ENCODE measurements around the gene STEAP2. TPM values are rescaled to one million over a fixed set of nuclear protein-coding genes. Genes with fewer than 3 reads are reported as not detected.
"Not testable (repeated sequence)": the region's sequence is repeated elsewhere in the genome, so short reads cannot be mapped to it uniquely, and the experiment has no call there.

STEAP2 gene
- total RNA-seq, 2 donors from 2014 or later, result 4.0 to 11.0 TPM

GRCh38 chr7:90181485-90181884 lies 30.1 kb upstream of the STEAP2 start:
- no peak for DNase-seq
- Mint-ChIP-seq H3K27ac (no peak overlapping the region), H3K4me3 (no peak overlapping the region), H3K27me3 (ENCODE audit: insufficient read depth) (no peaks in the 10 kb centered on the region), H3K9me3 (peaks cover 10% of the 10 kb centered on the region), H3K4me1 (no peaks in the 10 kb centered on the region), H3K36me3 (ENCODE audit: low read depth) (no peaks in the 10 kb centered on the region)
- H3K4me3 ChIP-seq (ENCODE audit: low read length), result no peak overlapping the region
- no peaks in the 10 kb centered on the region for H3K27me3 ChIP-seq (ENCODE audit: control insufficient read depth, insufficient read depth, low read length, poor library complexity, severe bottlenecking)
- H3K4me1 ChIP-seq (ENCODE audit: control insufficient read depth, insufficient read depth, low read length), result no peaks in the 10 kb centered on the region
- no peak for TF ChIP-seq CTCF (conservative IDR thresholded peaks at IDR 0.05)
- no peak overlapping the region for H3K9ac ChIP-seq (ENCODE audit: extremely low read depth, low read length, poor library complexity, severe bottlenecking)
- no peaks in the 10 kb centered on the region for H3K36me3 ChIP-seq (ENCODE audit: control insufficient read depth, insufficient read depth, low read length)
- no peaks in the 10 kb centered on the region for H3K9me3 ChIP-seq (ENCODE audit: control insufficient read depth, low read length)
- no peak overlapping the region for H3K27ac ChIP-seq (ENCODE audit: low read depth, low read length)

GRCh38 chr7:90186290-90186689 lies 25.2 kb upstream of the STEAP2 start:
- WGBS, 2 experiments (ENCODE audit: insufficient coverage in 1 of 2, insufficient read length in 1 of 2), result 100% methylated on average over 1 of the region's 4 CpGs; no CpG with 5 or more reads in 1 of the 2 experiments
- not testable (repeated sequence) for H3K9ac ChIP-seq (ENCODE audit: extremely low read depth, low read length, poor library complexity, severe bottlenecking); H3K36me3 ChIP-seq (ENCODE audit: control insufficient read depth, insufficient read depth, low read length); H3K4me1 Mint-ChIP-seq; H3K27me3 Mint-ChIP-seq (ENCODE audit: insufficient read depth); H3K4me1 ChIP-seq (ENCODE audit: control insufficient read depth, insufficient read depth, low read length); DNase-seq; H3K36me3 Mint-ChIP-seq (ENCODE audit: low read depth); H3K4me3 Mint-ChIP-seq; H3K27ac Mint-ChIP-seq; H3K4me3 ChIP-seq (ENCODE audit: low read length); H3K27me3 ChIP-seq (ENCODE audit: control insufficient read depth, insufficient read depth, low read length, poor library complexity, severe bottlenecking); H3K27ac ChIP-seq (ENCODE audit: low read depth, low read length)
- H3K9me3 Mint-ChIP-seq, result peaks cover 28% of the 10 kb centered on the region
- H3K9me3 ChIP-seq (ENCODE audit: control insufficient read depth, low read length), result peaks cover 11% of the 10 kb centered on the region

GRCh38 chr7:90187507-90188050 lies 24.0 kb upstream of the STEAP2 start:
- H3K4me3 Mint-ChIP-seq, result no peak overlapping the region
- H3K36me3 ChIP-seq (ENCODE audit: control insufficient read depth, insufficient read depth, low read length), result no peaks in the 10 kb centered on the region
- no peak overlapping the region for H3K27ac Mint-ChIP-seq

More at GRCh38 chr7:90187507-90188050, 24.0 kb upstream of the STEAP2 start:
- Mint-ChIP-seq H3K4me1 (no peaks in the 10 kb centered on the region), H3K27me3 (ENCODE audit: insufficient read depth) (no peaks in the 10 kb centered on the region), H3K9me3 (peaks cover 41% of the 10 kb centered on the region), H3K36me3 (ENCODE audit: low read depth) (no peaks in the 10 kb centered on the region)
- Histone ChIP-seq H3K9me3 (ENCODE audit: control insufficient read depth, low read length) (peaks cover 23% of the 10 kb centered on the region), H3K27ac (ENCODE audit: low read depth, low read length) (no peak overlapping the region), H3K4me3 (ENCODE audit: low read length) (no peak overlapping the region), H3K4me1 (ENCODE audit: control insufficient read depth, insufficient read depth, low read length) (no peaks in the 10 kb centered on the region), H3K9ac (ENCODE audit: extremely low read depth, low read length, poor library complexity, severe bottlenecking) (no peak overlapping the region), H3K27me3 (ENCODE audit: control insufficient read depth, insufficient read depth, low read length, poor library complexity, severe bottlenecking) (no peaks in the 10 kb centered on the region)
- TF ChIP-seq CTCF (conservative IDR thresholded peaks at IDR 0.05), result no peak
- DNase-seq, result no peak
